Heart left ventricle (tissue), 16 donors: ENCODE results near the gene GAB2. TPM values are rescaled to one million over a fixed set of nuclear protein-coding genes. Genes with fewer than 3 reads are reported as not detected.

Source experiments
- ATAC-seq, 4 donors: fragments of 200-7000 bp; cut with Tn5 transposase; one replicate each; pipeline ENCODE4 v1.9.1; 2020 to 2022; ENCODE audit warnings: moderate library complexity in 4 of 4, mild to moderate bottlenecking in 3 of 4, moderate number of reproducible peaks in 1 of 4
- DNase-seq, 5 donors: peaks; one replicate each; pipeline ENCODE4 v3.0.0-alpha.2; 2020
- H3K27ac ChIP-seq, 12 donors: fragments of 200-600 bp; sonication (generic) in 4 of 12; one replicate each; pipeline versions ENCODE4 v1.5.0 to v1.8.0; 2016 to 2022; ENCODE audit warnings: mild to moderate bottlenecking in 2 of 12
- H3K27me3 ChIP-seq, 9 donors: fragments of 200-600 bp; sonication (generic) in 2 of 9; one replicate each; pipeline versions ENCODE4 v1.5.1 to v1.8.0; 2016 to 2022; ENCODE audit warnings: mild to moderate bottlenecking in 3 of 9
- H3K36me3 ChIP-seq, 9 donors: fragments of 200-600 bp; sonication (generic) in 2 of 9; one replicate each; pipeline versions ENCODE4 v1.5.0 to v1.8.0; 2018 to 2022; ENCODE audit warnings: mild to moderate bottlenecking in 2 of 9
- H3K4me1 ChIP-seq, 12 donors: fragments of 200-600 bp; sonication (generic) in 4 of 12; one replicate each; pipeline versions ENCODE4 v1.5.0 to v1.8.0; 2016 to 2022; ENCODE audit warnings: mild to moderate bottlenecking in 3 of 12
- H3K4me3 ChIP-seq, 12 donors: fragments of 200-600 bp; sonication (generic) in 4 of 12; one replicate each; pipeline versions ENCODE4 v1.5.0 to v1.8.0; 2017 to 2022; ENCODE audit warnings: mild to moderate bottlenecking in 9 of 12, moderate library complexity in 4 of 12
- H3K9me3 ChIP-seq, 12 donors: fragments of 200-600 bp; sonication (generic) in 4 of 12; one replicate each; pipeline versions ENCODE4 v1.5.0 to v1.8.0; 2016 to 2022; ENCODE audit warnings: mild to moderate bottlenecking in 1 of 12
- CTCF ChIP-seq, 12 donors: fragments of 200-600 bp; sonication (generic) in 4 of 12; IDR thresholded peaks; one replicate each; pipeline versions ENCODE4 v1.5.0 to v1.8.0; 2018 to 2022; ENCODE audit warnings: antibody characterized with exemption in 12 of 12, mild to moderate bottlenecking in 5 of 12
- POLR2A ChIP-seq, 2 donors: fragments of 450-650 bp; IDR thresholded peaks; one replicate each; pipeline ENCODE4 v1.6.1; 2017; ENCODE audit warnings: antibody characterized with exemption in 2 of 2, mild to moderate bottlenecking in 2 of 2, moderate library complexity in 2 of 2
- WGBS, 4 donors: extraction: QIAGEN DNeasy Blood & Tissue Kit in 2 of 4; methylation state at CpG; one replicate each; pipeline versions ENCODE4 v1.1.5 to v1.1.7; 2013 to 2018; 5-methylcytosine and 5-hydroxymethylcytosine counted together
- intact Hi-C, 10 donors: fragments of 100-400 bp; cut with DNase I; formaldehyde crosslinking; loops; one replicate each; pipeline versions ENCODE4 v1.11.1 to v1.14.2; 2022
- polyA plus RNA-seq, 2 donors: library from polyadenylated mRNA; stranded (reverse); fragments of 200-250 nt; gene quantifications; one replicate each; pipeline ENCODE4 v1.2.3, GENCODE V29; 2013
- total RNA-seq, 9 donors: library from RNA; depleted of rRNA in 2 of 9; stranded (reverse); fragments of >200 nt in 2 of 9; fragmentation: NEBNext Ultra II Directional in 3 of 9; extraction: Animal tissue kit (Norgen Biotek cat#: 25700) in 3 of 9; gene quantifications; one replicate each; pipeline versions ENCODE4 v1.1.0 to v1.2.4, GENCODE V29; 2016 to 2023
- donor health status: ischemic (EF 13 %, LVEDD 7.1; RV severe dilation, severe dysfunction).
- donor health status: healthy with polysubstance abuse.
- donor health status: DM: no; HTN: yes; CAD: no.
- donor health status: DM: no; HTN: no; CAD: no.
- donor health status: ischemic (EF 25% LVEDD 6.9; RV normal size, moderate dysfunction).
- donor health status: ischemic (EF 25% LVEDD 5.7; RV mildly dilated, moderate dysfunction).
- donor health status: healthy.
- donor health status: DM: yes; HTN: yes; CAD: no.
- donor health status: ischemic (EF 35%, LVEDD 5.7; RV mildly dilated, moderate dysfunction).
- donor health status: nonischemic (EF 11% LVEDD 7.7; RV severe dilation, severe dysfunction).
- donor health status: DM: yes; HTN: yes; CAD: no.
- donor health status: PGD.
- donor health status: ischemic (EF 29% LVEDD 5.4; RV normal size, mild dysfunction).
- donor health status: nonischemic (EF 23%, LVEDD 6.1; RV moderate dilation, normal function).

Gene GAB2
- total and polyA plus RNA-seq, 11 donors, result 6.1 to 53.0 (median 30.0) TPM

GRCh38 chr11:78218707-78219492, 198.7 kb downstream of the GAB2 start:
- peak in 1 of 5 donors; percentile 11 for DNase-seq
- H3K27ac ChIP-seq, result no peak overlapping the region
- H3K27me3 ChIP-seq, result no peaks in the 10 kb centered on the region
- no peaks in the 10 kb centered on the region for H3K9me3 ChIP-seq
- no peaks in the 10 kb centered on the region for H3K4me1 ChIP-seq
- H3K36me3 ChIP-seq, result peaks cover 0 to 96% (median 91%) of the 10 kb centered on the region in 9 donors
- 80 to 86% (median 83%) methylated on average over 11 of the region's 11 CpGs for WGBS, 4 donors
- ATAC-seq, result no peak
- intact Hi-C loops, result no loop called here
- H3K4me3 ChIP-seq, result no peak overlapping the region
- TF ChIP-seq CTCF (IDR thresholded peaks at IDR 0.05) (no peak), POLR2A (IDR thresholded peaks at IDR 0.05) (no peak)

- 92 to 98% (median 97%) methylated on average over 14 of the region's 14 CpGs for WGBS, 4 donors
- H3K27ac ChIP-seq, result no peak overlapping the region
- H3K36me3 ChIP-seq, result peaks cover 0 to 91% (median 83%) of the 10 kb centered on the region in 9 donors
- H3K4me3 ChIP-seq, result no peak overlapping the region
- TF ChIP-seq POLR2A (IDR thresholded peaks at IDR 0.05), result no peak
- TF ChIP-seq CTCF (IDR thresholded peaks at IDR 0.05), result no peak
- intact Hi-C loops, result no loop called here
- H3K27me3 ChIP-seq, result no peaks in the 10 kb centered on the region
- peaks cover 0 to 5% (median 0%) of the 10 kb centered on the region in 12 donors for H3K4me1 ChIP-seq
- H3K9me3 ChIP-seq, result no peaks in the 10 kb centered on the region
- no peak for ATAC-seq
- no peak for DNase-seq
These were observed 199.7 kb downstream of the GAB2 start for GRCh38 chr11:78217650-78218541.

GRCh38 chr11:78216571-78217287, 200.9 kb downstream of the GAB2 start:
- intact Hi-C loops, result no loop called here
- TF ChIP-seq CTCF (IDR thresholded peaks at IDR 0.05), result no peak
- no peak for TF ChIP-seq POLR2A (IDR thresholded peaks at IDR 0.05)
- H3K36me3 ChIP-seq, result peaks cover 0 to 81% (median 72%) of the 10 kb centered on the region in 9 donors

More at GRCh38 chr11:78216571-78217287, 200.9 kb downstream of the GAB2 start:
- DNase-seq (no peak), ATAC-seq (no peak)
- 89 to 96% (median 91%) methylated on average over 5 of the region's 5 CpGs for WGBS, 4 donors
- Histone ChIP-seq H3K27ac (no peak overlapping the region), H3K27me3 (no peaks in the 10 kb centered on the region), H3K4me3 (no peak overlapping the region), H3K4me1 (peaks cover 0 to 6% (median 2%) of the 10 kb centered on the region in 12 donors), H3K9me3 (no peaks in the 10 kb centered on the region)
